BJ (cell line): ENCODE data around the gene TMEM144. TPM values are rescaled to one million over a fixed set of nuclear protein-coding genes. Genes with fewer than 3 reads are reported as not detected.
A peak's percentile ranks its signal among the peaks of the same experiment; 100 is the strongest.

Experiments
- CTCF ChIA-PET: fragments of 350-600 bp; formaldehyde crosslinking; extraction: SDS; loops from one replicate; lab custom pipeline; 2021; ENCODE audit warnings: antibody characterized with exemption, inconsistent platforms; lab: Yijun Ruan, JAX
- POLR2A ChIA-PET: fragments of 300-600 bp; sonication (Branson Sonifier 250); formaldehyde crosslinking; extraction: SDS; loops from one replicate; lab custom pipeline; 2021; ENCODE audit warnings: antibody characterized with exemption; lab: Charles Lee
- DNase-seq: peaks from one replicate; pipeline ENCODE4 v3.0.0-alpha.2; 2011; ENCODE audit warnings: low read depth
- H3K27me3 ChIP-seq: 2 replicates; pipeline ENCODE4 v1.6.0; 2011; ENCODE audit warnings: low read length; ENCODE audit not compliant: control insufficient read depth, insufficient read depth
- H3K36me3 ChIP-seq: 2 replicates; pipeline ENCODE4 v1.5.1; 2011; ENCODE audit warnings: low read length; ENCODE audit not compliant: control insufficient read depth, insufficient read depth
- H3K4me3 ChIP-seq: 2 replicates; pipeline ENCODE4 v1.5.1; 2011; ENCODE audit warnings: low read depth, mild to moderate bottlenecking, control low read depth, low read length
- CTCF ChIP-seq: IDR thresholded peaks from 2 replicates; pipeline ENCODE4 v1.5.1; 2011; ENCODE audit warnings: low read depth, mild to moderate bottlenecking, control low read depth, inconsistent platforms, low read length, moderate library complexity; ENCODE audit not compliant: insufficient read depth
- polyA plus RNA-seq: library from polyadenylated mRNA; depleted of rRNA; stranded (reverse); fragments of >200 nt; gene quantifications from 2 replicates; pipeline ENCODE4 v1.2.3, GENCODE V29; 2011

Gene TMEM144
- polyA plus RNA-seq, 1 experiment: 0.65 TPM

DNA sequence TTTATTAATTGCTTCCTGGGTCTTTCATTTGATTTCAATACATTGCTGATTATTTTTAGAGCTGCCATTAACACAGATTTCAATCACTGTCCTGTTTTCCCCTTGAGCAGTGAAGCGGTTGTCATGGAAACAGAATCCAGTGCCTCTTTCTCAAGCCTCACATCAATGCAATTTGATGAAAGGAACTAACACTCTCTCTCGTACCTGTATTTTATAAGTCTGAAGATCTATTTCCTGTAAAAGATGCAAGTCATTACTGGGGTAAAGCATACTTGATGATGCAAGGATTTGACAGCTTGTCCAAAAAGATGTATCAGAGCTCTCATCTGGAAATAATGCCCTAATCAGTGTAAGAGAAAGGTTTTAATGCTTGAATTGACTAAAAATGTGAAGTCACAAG is 19.6 kb upstream of the TMEM144 start:
- H3K36me3 ChIP-seq: no peaks in the 10 kb centered on the region
- DNase-seq: no peak
- no peak for TF ChIP-seq CTCF
- no peak overlapping the region for H3K4me3 ChIP-seq
- ChIA-PET POLR2A (no interaction called here), CTCF (no interaction called here)
- H3K27me3 ChIP-seq: no peaks in the 10 kb centered on the region

DNA sequence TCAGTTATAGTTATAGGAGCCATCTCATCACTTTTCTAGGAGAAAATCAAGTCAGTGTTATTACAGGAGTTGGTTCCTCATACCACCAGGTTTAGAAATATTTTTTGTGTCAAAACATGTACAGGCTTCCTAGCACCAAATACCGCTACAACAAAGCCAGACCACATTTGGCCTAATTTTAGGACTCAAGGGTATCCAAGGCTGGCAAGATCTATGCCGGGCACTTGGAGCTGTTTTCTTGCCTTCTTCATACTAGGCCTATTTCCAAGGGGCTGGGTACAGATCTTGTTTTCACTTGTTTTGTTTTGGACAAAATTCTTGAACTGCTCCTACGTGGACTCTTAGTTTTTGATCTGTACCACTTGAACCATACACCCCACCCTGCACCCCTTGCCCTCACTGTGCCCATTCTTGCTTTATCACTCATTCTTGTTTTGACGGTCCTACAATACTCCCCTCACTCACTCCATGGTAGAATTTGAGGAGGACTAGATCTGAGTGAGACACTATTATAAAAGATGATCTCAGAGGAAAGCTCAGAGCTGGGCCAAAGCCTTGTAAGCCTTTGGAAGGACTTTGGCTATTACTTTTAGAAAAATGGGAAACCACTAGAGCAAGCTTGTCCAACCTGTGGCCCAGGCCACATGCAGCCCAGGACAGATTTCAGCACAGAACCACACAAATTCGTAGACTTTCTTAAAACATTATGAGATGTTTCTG is 17.7 kb upstream of the TMEM144 start:
- CTCF ChIA-PET: interaction anchor here (0.6 to 2.6 kb wide), 17 partner anchors 9 to 92 kb away, joined by 3 to 10 read pairs (median 4); no protein-coding TSS in a partner anchor
- H3K36me3 ChIP-seq: no peaks in the 10 kb centered on the region
- no peak for DNase-seq
- TF ChIP-seq CTCF: no peak
- H3K4me3 ChIP-seq: no peak overlapping the region
- H3K27me3 ChIP-seq: no peaks in the 10 kb centered on the region; the same call in 1 of the 2 replicates
- POLR2A ChIA-PET: no interaction called here

- TF ChIP-seq CTCF: peak; percentile 63
- Histone ChIP-seq H3K4me3 (no peak overlapping the region), H3K27me3 (no peaks in the 10 kb centered on the region; the same call in 1 of the 2 replicates), H3K36me3 (no peaks in the 10 kb centered on the region)
- no peak for DNase-seq
- ChIA-PET POLR2A (no interaction called here), CTCF (interaction anchor here (0.6 to 2.6 kb wide), 20 partner anchors 9 to 432 kb away, joined by 3 to 10 read pairs (median 4); no protein-coding TSS in a partner anchor)
Observed at GRCh38 chr4:158193171-158193749, 17.0 kb upstream of the TMEM144 start.

DNA sequence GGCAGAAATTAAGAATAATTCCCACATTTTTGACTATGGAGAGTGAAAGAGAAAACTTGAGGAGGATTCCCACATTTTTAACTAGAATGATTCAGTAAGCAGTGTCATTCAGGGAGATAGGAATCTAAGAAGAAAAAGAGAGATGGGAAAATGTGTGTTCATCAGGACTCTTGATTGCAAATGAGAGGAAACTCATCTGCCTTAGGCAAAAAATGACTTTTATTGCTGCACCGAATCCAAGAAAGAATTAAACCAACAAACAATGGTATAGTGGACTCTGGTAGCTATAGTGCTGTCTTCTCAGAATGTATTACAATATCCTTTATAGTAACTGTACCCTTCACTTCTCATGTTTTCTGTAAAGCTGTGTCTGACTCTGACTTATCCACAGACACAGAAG is 15.0 kb upstream of the TMEM144 start:
- ChIA-PET CTCF (interaction anchor here (0.9 to 1.4 kb wide), 2 partner anchors 14 to 24 kb away, joined by 4 read pairs; no protein-coding TSS in a partner anchor), POLR2A (no interaction called here)
- no peak for TF ChIP-seq CTCF
- no peak for DNase-seq
- no peaks in the 10 kb centered on the region; the same call in 1 of the 2 replicates for H3K27me3 ChIP-seq
- H3K36me3 ChIP-seq: no peaks in the 10 kb centered on the region
- H3K4me3 ChIP-seq: no peak overlapping the region

GRCh38 chr4:158197194-158197776 is 13.0 kb upstream of the TMEM144 start:
- DNase-seq: no peak
- POLR2A ChIA-PET: no interaction called here
- no peak for TF ChIP-seq CTCF

More at GRCh38 chr4:158197194-158197776, 13.0 kb upstream of the TMEM144 start:
- no peaks in the 10 kb centered on the region for H3K36me3 ChIP-seq
- H3K27me3 ChIP-seq: no peaks in the 10 kb centered on the region; the same call in 1 of the 2 replicates
- H3K4me3 ChIP-seq: no peak overlapping the region
- CTCF ChIA-PET: no interaction called here
